Astrocyte (in vitro differentiated cells and primary cell): ENCODE results near the gene CYP2B6. TPM values are rescaled to one million over a fixed set of nuclear protein-coding genes. Genes with fewer than 3 reads are reported as not detected.
A peak's percentile ranks its signal among the peaks of the same experiment; 100 is the strongest.

Experiments
- DNase-seq: peaks from one replicate; pipeline ENCODE4 v3.0.0-alpha.2; 2010; ENCODE audit warnings: low read depth
- FAIRE-seq: peaks from 2 replicates; lab custom pipeline; 2011; peaks lifted over from hg19 to GRCh38; lab: Jason Lieb, UNC
- H2AFZ ChIP-seq: 2 replicates; pipeline ENCODE4 v1.6.0; 2012; ENCODE audit warnings: low read depth, low read length, inconsistent platforms
- H3K27ac ChIP-seq: 2 replicates; pipeline ENCODE4 v1.5.1; 2011; ENCODE audit warnings: low read depth, low read length, inconsistent platforms
- H3K27me3 ChIP-seq: 2 replicates; pipeline ENCODE4 v1.6.0; 2011; ENCODE audit warnings: low read length, inconsistent platforms; ENCODE audit not compliant: insufficient read depth
- H3K36me3 ChIP-seq: 2 replicates; pipeline ENCODE4 v1.5.1; 2011; ENCODE audit warnings: low read length, inconsistent platforms; ENCODE audit not compliant: insufficient read depth
- H3K4me1 ChIP-seq: 2 replicates; pipeline ENCODE4 v1.5.1; 2011; ENCODE audit warnings: low read length, inconsistent platforms; ENCODE audit not compliant: insufficient read depth
- H3K4me2 ChIP-seq: 2 replicates; pipeline ENCODE4 v1.6.0; 2012; ENCODE audit warnings: low read length, inconsistent platforms
- H3K4me3 ChIP-seq: 2 replicates; pipeline ENCODE4 v1.5.1; 2011; ENCODE audit warnings: low read depth, mild to moderate bottlenecking, low read length, inconsistent platforms; ENCODE audit not compliant: insufficient read depth
- H3K79me2 ChIP-seq: 2 replicates; pipeline ENCODE4 v1.6.0; 2012; ENCODE audit warnings: mild to moderate bottlenecking, low read length, inconsistent platforms; ENCODE audit not compliant: insufficient read depth
- H3K9ac ChIP-seq: 2 replicates; pipeline ENCODE4 v1.6.0; 2012; ENCODE audit warnings: mild to moderate bottlenecking, low read length, inconsistent platforms
- H3K9me3 ChIP-seq: 2 replicates; pipeline ENCODE4 v1.5.1; 2012; ENCODE audit warnings: low read depth, mild to moderate bottlenecking, low read length, inconsistent platforms; ENCODE audit not compliant: insufficient read depth
- H4K20me1 ChIP-seq: 2 replicates; pipeline ENCODE4 v1.6.0; 2012; ENCODE audit warnings: low read length, inconsistent platforms; ENCODE audit not compliant: insufficient read depth
- H3K27ac Mint-ChIP-seq: one replicate; pipeline ENCODE4 v1.8.0; 2021; ENCODE audit warnings: mild to moderate bottlenecking, mixed read lengths; ENCODE audit not compliant: unreplicated experiment
- H3K27me3 Mint-ChIP-seq: one replicate; pipeline ENCODE4 v1.8.0; 2021; ENCODE audit warnings: low read depth, mixed read lengths; ENCODE audit not compliant: unreplicated experiment
- H3K36me3 Mint-ChIP-seq: one replicate; pipeline ENCODE4 v1.8.0; 2021; ENCODE audit warnings: low read depth, mixed read lengths; ENCODE audit not compliant: unreplicated experiment
- H3K4me1 Mint-ChIP-seq: one replicate; pipeline ENCODE4 v1.8.0; 2021; ENCODE audit warnings: low read depth, mixed read lengths; ENCODE audit not compliant: unreplicated experiment
- H3K4me3 Mint-ChIP-seq: one replicate; pipeline ENCODE4 v1.8.0; 2021; ENCODE audit warnings: mild to moderate bottlenecking, moderate library complexity, mixed read lengths; ENCODE audit not compliant: unreplicated experiment
- H3K9me3 Mint-ChIP-seq: one replicate; pipeline ENCODE4 v1.8.0; 2021; ENCODE audit warnings: mild to moderate bottlenecking, mixed read lengths; ENCODE audit not compliant: unreplicated experiment
- CTCF ChIP-seq: IDR thresholded peaks from 2 replicates; pipeline ENCODE4 v1.5.1; 2011; ENCODE audit warnings: low read depth, mild to moderate bottlenecking, inconsistent platforms, low read length, moderate library complexity; ENCODE audit not compliant: insufficient read depth
- EZH2 ChIP-seq: IDR thresholded peaks from 2 replicates; pipeline ENCODE4 v1.6.1; 2012; ENCODE audit warnings: mild to moderate bottlenecking, low read length, inconsistent platforms; ENCODE audit not compliant: insufficient read depth
- total RNA-seq: library from RNA; stranded (reverse); gene quantifications from 2 replicates; pipeline ENCODE4 v1.2.1, GENCODE V29; 2021

CYP2B6 gene
- total RNA-seq, 1 donor from 2014 or later, result not detected

GRCh38 chr19:40981591-40981990 is 9.5 kb upstream of the CYP2B6 start:
- Histone ChIP-seq H3K79me2 (no peaks in the 10 kb centered on the region), H2AFZ (no peak overlapping the region), H4K20me1 (no peaks in the 10 kb centered on the region), H3K9me3 (no peaks in the 10 kb centered on the region), H3K4me1 (no peaks in the 10 kb centered on the region), H3K27ac (no peak overlapping the region), H3K9ac (no peak overlapping the region), H3K27me3 (no peaks in the 10 kb centered on the region), H3K36me3 (no peaks in the 10 kb centered on the region), H3K4me2 (no peak overlapping the region), H3K4me3 (no peak overlapping the region)
- DNase-seq (no peak), FAIRE-seq (no peak)
- peaks cover 4% of the 10 kb centered on the region for H3K9me3 Mint-ChIP-seq
- peaks cover 21% of the 10 kb centered on the region for H3K27me3 Mint-ChIP-seq
- H3K4me1 Mint-ChIP-seq, result peaks cover 6% of the 10 kb centered on the region
- TF ChIP-seq CTCF (no peak), EZH2 (no peak)
- no peak overlapping the region for H3K27ac Mint-ChIP-seq
- no peak overlapping the region for H3K4me3 Mint-ChIP-seq
- H3K36me3 Mint-ChIP-seq, result no peaks in the 10 kb centered on the region

DNA sequence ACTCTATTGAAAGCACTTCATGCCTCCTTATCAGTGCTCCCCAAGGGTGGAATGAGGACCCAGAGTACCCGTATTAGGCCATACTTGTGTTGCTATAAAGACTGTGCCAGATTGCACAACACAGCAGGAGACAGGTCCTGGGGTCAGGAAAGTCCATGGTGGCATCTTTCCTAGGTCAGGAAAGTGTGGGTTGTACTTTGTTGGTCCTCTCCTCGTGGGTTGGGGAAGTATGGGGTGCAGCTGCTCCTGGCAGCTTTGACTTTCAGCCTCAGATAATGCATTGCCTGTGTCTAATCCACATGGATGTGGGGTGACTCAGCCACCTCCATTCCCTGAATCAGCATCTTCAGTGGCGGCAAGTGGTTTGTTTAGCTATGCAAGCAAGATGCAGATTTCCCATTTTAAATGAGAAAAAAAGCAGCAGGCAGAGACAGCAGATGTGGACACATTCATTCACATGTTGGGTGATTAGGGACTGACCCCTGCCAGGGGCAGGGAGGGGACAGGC is 8.4 kb upstream of the CYP2B6 start:
- Histone ChIP-seq H3K4me2 (no peak overlapping the region), H3K4me1 (no peaks in the 10 kb centered on the region), H4K20me1 (no peaks in the 10 kb centered on the region), H3K79me2 (no peaks in the 10 kb centered on the region), H3K27me3 (no peaks in the 10 kb centered on the region), H3K9me3 (no peaks in the 10 kb centered on the region), H3K9ac (no peak overlapping the region), H2AFZ (no peak overlapping the region), H3K36me3 (no peaks in the 10 kb centered on the region), H3K4me3 (no peak overlapping the region), H3K27ac (no peak overlapping the region)
- DNase-seq (peak; percentile 32), FAIRE-seq (no peak)
- peaks cover 23% of the 10 kb centered on the region for H3K27me3 Mint-ChIP-seq
- peaks cover 6% of the 10 kb centered on the region for H3K4me1 Mint-ChIP-seq
- peaks cover 6% of the 10 kb centered on the region for H3K9me3 Mint-ChIP-seq
- no peak for TF ChIP-seq EZH2
- no peak for TF ChIP-seq CTCF
- H3K4me3 Mint-ChIP-seq, result no peak overlapping the region
- peak overlapping the region; percentile 7 for H3K27ac Mint-ChIP-seq
- no peaks in the 10 kb centered on the region for H3K36me3 Mint-ChIP-seq

- Histone ChIP-seq H3K4me1 (no peaks in the 10 kb centered on the region), H3K79me2 (no peaks in the 10 kb centered on the region), H3K4me2 (no peak overlapping the region), H2AFZ (no peak overlapping the region), H4K20me1 (no peaks in the 10 kb centered on the region), H3K27ac (no peak overlapping the region), H3K9me3 (no peaks in the 10 kb centered on the region), H3K27me3 (no peaks in the 10 kb centered on the region), H3K36me3 (no peaks in the 10 kb centered on the region), H3K9ac (no peak overlapping the region), H3K4me3 (no peak overlapping the region)
- Mint-ChIP-seq H3K4me3 (no peak overlapping the region), H3K36me3 (no peaks in the 10 kb centered on the region), H3K27ac (no peak overlapping the region), H3K27me3 (peaks cover 16% of the 10 kb centered on the region), H3K9me3 (peaks cover 7% of the 10 kb centered on the region), H3K4me1 (no peaks in the 10 kb centered on the region)
- FAIRE-seq, result no peak
- no peak for DNase-seq
- no peak for TF ChIP-seq EZH2
- TF ChIP-seq CTCF, result no peak
These were observed 1.6 kb upstream of the CYP2B6 start for GRCh38 chr19:40989453-40989852.
